ENCODE results near the gene CDAN1.
"Not testable (repeated sequence)": the region's sequence is repeated elsewhere in the genome, so short reads cannot be mapped to it uniquely, and the experiment has no call there.

The CDAN1 gene

GRCh38 chr15:42736793-42737528 lies at the start of gene CDAN1:
CDAN1 (minus strand) TSS chr15:42737128; CDS start chr15:42737102, 26 bp downstream.
- Histone ChIP-seq H3K27me3 (ENCODE audit: control insufficient read depth, insufficient read depth, low read length) (no peaks in the 10 kb centered on the region), H3K36me3 (ENCODE audit: control insufficient read depth, insufficient read depth, low read length) (peaks cover 6% of the 10 kb centered on the region), H3K4me3 (ENCODE audit: low read length) (peak within 1 kb of the TSS; percentile 74), H3K4me1 (ENCODE audit: control insufficient read depth, insufficient read depth, low read length) (peaks cover 11% of the 10 kb centered on the region), H3K9ac (ENCODE audit: low read length) (peak within 1 kb of the TSS; percentile 86), H3K9me3 (ENCODE audit: control insufficient read depth, low read length) (no peaks in the 10 kb centered on the region)

GRCh38 chr15:42785569-42785968 lies 48.6 kb upstream of the CDAN1 start:
- no peaks in the 10 kb centered on the region for H3K9me3 ChIP-seq (ENCODE audit: control insufficient read depth, low read length)
- H3K27me3 ChIP-seq (ENCODE audit: control insufficient read depth, insufficient read depth, low read length): no peaks in the 10 kb centered on the region
- H3K4me1 ChIP-seq (ENCODE audit: control insufficient read depth, insufficient read depth, low read length): no peaks in the 10 kb centered on the region
- no peaks in the 10 kb centered on the region for H3K36me3 ChIP-seq (ENCODE audit: control insufficient read depth, insufficient read depth, low read length)
- H3K9ac ChIP-seq (ENCODE audit: low read length): no peak overlapping the region
- H3K4me3 ChIP-seq (ENCODE audit: low read length): no peak overlapping the region

DNA sequence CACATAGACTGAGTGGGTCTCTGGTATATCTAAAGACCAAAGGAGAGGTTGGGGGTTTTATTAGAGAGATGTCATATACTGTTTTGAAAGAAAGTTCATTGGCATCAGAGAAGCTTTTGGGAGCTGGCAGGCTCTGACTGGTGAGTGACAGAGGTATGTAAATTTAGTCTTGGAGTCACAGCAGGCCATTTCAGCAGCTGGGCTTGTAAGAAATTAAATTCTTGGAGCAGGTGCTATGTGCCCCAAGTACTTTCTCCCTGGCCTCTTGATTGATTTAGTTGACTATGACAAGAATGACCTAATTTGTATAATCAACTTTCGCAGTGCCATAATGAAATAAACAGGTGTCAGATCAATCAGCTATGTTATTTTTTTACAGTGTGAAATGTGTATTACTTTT lies 47.8 kb upstream of the CDAN1 start:
- no peaks in the 10 kb centered on the region for H3K36me3 ChIP-seq (ENCODE audit: control insufficient read depth, insufficient read depth, low read length)
- no peaks in the 10 kb centered on the region for H3K27me3 ChIP-seq (ENCODE audit: control insufficient read depth, insufficient read depth, low read length)
- no peak overlapping the region for H3K4me3 ChIP-seq (ENCODE audit: low read length)
- no peaks in the 10 kb centered on the region for H3K9me3 ChIP-seq (ENCODE audit: control insufficient read depth, low read length)
- no peak overlapping the region for H3K9ac ChIP-seq (ENCODE audit: low read length)
- no peaks in the 10 kb centered on the region for H3K4me1 ChIP-seq (ENCODE audit: control insufficient read depth, insufficient read depth, low read length)

GRCh38 chr15:42782716-42783115 lies 45.8 kb upstream of the CDAN1 start:
- H3K9ac ChIP-seq (ENCODE audit: low read length): no peak overlapping the region
- no peak overlapping the region for H3K4me3 ChIP-seq (ENCODE audit: low read length)
- no peaks in the 10 kb centered on the region for H3K27me3 ChIP-seq (ENCODE audit: control insufficient read depth, insufficient read depth, low read length)
- H3K4me1 ChIP-seq (ENCODE audit: control insufficient read depth, insufficient read depth, low read length): no peaks in the 10 kb centered on the region
- H3K36me3 ChIP-seq (ENCODE audit: control insufficient read depth, insufficient read depth, low read length): no peaks in the 10 kb centered on the region
- H3K9me3 ChIP-seq (ENCODE audit: control insufficient read depth, low read length): no peaks in the 10 kb centered on the region

- H3K27me3 ChIP-seq (ENCODE audit: control insufficient read depth, insufficient read depth, low read length): no peaks in the 10 kb centered on the region
- no peaks in the 10 kb centered on the region for H3K36me3 ChIP-seq (ENCODE audit: control insufficient read depth, insufficient read depth, low read length)
- H3K9ac ChIP-seq (ENCODE audit: low read length): no peak overlapping the region
- no peak overlapping the region for H3K4me3 ChIP-seq (ENCODE audit: low read length)
- no peaks in the 10 kb centered on the region for H3K9me3 ChIP-seq (ENCODE audit: control insufficient read depth, low read length)
- H3K4me1 ChIP-seq (ENCODE audit: control insufficient read depth, insufficient read depth, low read length): no peaks in the 10 kb centered on the region
Measured at GRCh38 chr15:42775416-42775815, 38.5 kb upstream of the CDAN1 start.

GRCh38 chr15:42772901-42773300 lies 36.0 kb upstream of the CDAN1 start:
- Histone ChIP-seq H3K9me3 (ENCODE audit: control insufficient read depth, low read length) (no peaks in the 10 kb centered on the region), H3K27me3 (ENCODE audit: control insufficient read depth, insufficient read depth, low read length) (no peaks in the 10 kb centered on the region), H3K36me3 (ENCODE audit: control insufficient read depth, insufficient read depth, low read length) (no peaks in the 10 kb centered on the region), H3K9ac (ENCODE audit: low read length) (no peak overlapping the region), H3K4me1 (ENCODE audit: control insufficient read depth, insufficient read depth, low read length) (no peaks in the 10 kb centered on the region), H3K4me3 (ENCODE audit: low read length) (no peak overlapping the region)

GRCh38 chr15:42772144-42772543 lies 35.2 kb upstream of the CDAN1 start:
- Histone ChIP-seq H3K9ac (ENCODE audit: low read length) (no peak overlapping the region), H3K4me3 (ENCODE audit: low read length) (no peak overlapping the region), H3K36me3 (ENCODE audit: control insufficient read depth, insufficient read depth, low read length) (no peaks in the 10 kb centered on the region), H3K4me1 (ENCODE audit: control insufficient read depth, insufficient read depth, low read length) (no peaks in the 10 kb centered on the region), H3K27me3 (ENCODE audit: control insufficient read depth, insufficient read depth, low read length) (no peaks in the 10 kb centered on the region), H3K9me3 (ENCODE audit: control insufficient read depth, low read length) (no peaks in the 10 kb centered on the region)

DNA sequence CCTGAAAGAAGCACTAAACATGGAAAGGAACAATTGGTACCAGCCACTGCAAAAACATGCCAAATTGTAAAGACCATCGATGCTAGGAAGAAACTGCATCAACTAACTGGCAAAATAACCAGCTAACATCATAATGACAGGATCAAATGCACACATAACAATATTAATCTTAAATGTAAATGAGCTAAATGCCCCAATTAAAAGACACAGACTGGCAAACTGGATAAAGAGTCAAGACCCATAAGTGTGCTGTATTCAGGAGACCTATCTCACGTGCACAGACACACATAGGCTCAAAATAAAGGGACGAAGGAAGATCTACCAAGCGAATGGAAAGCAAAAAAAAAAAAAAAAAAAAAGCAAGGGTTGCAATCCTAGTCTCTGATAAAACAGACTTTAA lies 29.2 kb upstream of the CDAN1 start:
- H3K9me3 ChIP-seq (ENCODE audit: control insufficient read depth, low read length); H3K4me1 ChIP-seq (ENCODE audit: control insufficient read depth, insufficient read depth, low read length); H3K4me3 ChIP-seq (ENCODE audit: low read length); H3K36me3 ChIP-seq (ENCODE audit: control insufficient read depth, insufficient read depth, low read length); H3K27me3 ChIP-seq (ENCODE audit: control insufficient read depth, insufficient read depth, low read length); H3K9ac ChIP-seq (ENCODE audit: low read length): not testable (repeated sequence)

GRCh38 chr15:42764154-42764731 lies 27.3 kb upstream of the CDAN1 start:
- not testable (repeated sequence) for H3K27me3 ChIP-seq (ENCODE audit: control insufficient read depth, insufficient read depth, low read length); H3K4me3 ChIP-seq (ENCODE audit: low read length); H3K9ac ChIP-seq (ENCODE audit: low read length); H3K36me3 ChIP-seq (ENCODE audit: control insufficient read depth, insufficient read depth, low read length); H3K9me3 ChIP-seq (ENCODE audit: control insufficient read depth, low read length); H3K4me1 ChIP-seq (ENCODE audit: control insufficient read depth, insufficient read depth, low read length)

DNA sequence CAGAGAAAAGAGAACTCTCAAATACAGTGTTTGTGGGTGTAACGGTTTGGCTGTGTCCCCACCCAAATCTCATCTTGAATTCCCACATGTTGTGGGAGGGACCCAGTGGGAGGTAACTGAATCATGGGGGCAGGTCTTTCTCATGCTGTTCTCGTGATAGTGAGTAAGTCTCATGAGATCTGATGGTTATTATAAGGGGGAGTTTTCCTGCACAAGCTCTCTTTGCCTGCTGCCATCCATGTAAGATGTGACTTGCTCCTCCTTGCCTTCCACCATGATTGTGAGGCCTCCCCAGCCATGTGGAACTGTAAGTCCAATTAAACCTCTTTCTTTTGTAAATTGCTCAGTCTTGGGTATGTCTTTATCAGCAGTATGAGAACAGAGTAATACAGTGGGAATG lies 24.9 kb upstream of the CDAN1 start:
- H3K4me1 ChIP-seq (ENCODE audit: control insufficient read depth, insufficient read depth, low read length): not testable (repeated sequence)

GRCh38 chr15:42760759-42761158 lies 23.8 kb upstream of the CDAN1 start:
- Histone ChIP-seq H3K4me3 (ENCODE audit: low read length) (no peak overlapping the region), H3K36me3 (ENCODE audit: control insufficient read depth, insufficient read depth, low read length) (no peaks in the 10 kb centered on the region), H3K9ac (ENCODE audit: low read length) (no peak overlapping the region), H3K4me1 (ENCODE audit: control insufficient read depth, insufficient read depth, low read length) (no peaks in the 10 kb centered on the region), H3K27me3 (ENCODE audit: control insufficient read depth, insufficient read depth, low read length) (no peaks in the 10 kb centered on the region), H3K9me3 (ENCODE audit: control insufficient read depth, low read length) (no peaks in the 10 kb centered on the region)

More for the DNA sequence above, 24.9 kb upstream of the CDAN1 start:
- not testable (repeated sequence) for H3K9me3 ChIP-seq (ENCODE audit: control insufficient read depth, low read length); H3K27me3 ChIP-seq (ENCODE audit: control insufficient read depth, insufficient read depth, low read length); H3K36me3 ChIP-seq (ENCODE audit: control insufficient read depth, insufficient read depth, low read length); H3K4me3 ChIP-seq (ENCODE audit: low read length); H3K9ac ChIP-seq (ENCODE audit: low read length)

DNA sequence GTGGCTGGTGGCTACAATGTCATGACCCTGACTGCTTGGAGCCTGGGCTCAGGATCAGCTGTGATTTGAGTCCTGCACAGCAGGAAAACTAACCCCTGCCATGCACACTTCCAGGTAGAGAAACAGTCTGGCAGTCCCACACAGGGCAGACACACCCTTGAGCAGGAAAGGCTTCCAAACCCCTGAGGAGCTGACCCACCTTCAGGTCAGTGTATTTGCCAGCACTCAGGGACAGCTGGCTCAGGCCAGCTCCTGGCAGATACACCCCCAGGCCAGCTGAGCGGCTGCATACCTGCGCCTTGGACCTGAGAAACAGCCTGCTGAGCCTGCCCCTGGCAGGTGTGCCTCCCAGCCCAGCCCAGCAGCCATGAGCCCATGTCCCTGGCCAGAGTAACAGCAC lies 22.2 kb upstream of the CDAN1 start:
- Histone ChIP-seq H3K27me3 (ENCODE audit: control insufficient read depth, insufficient read depth, low read length) (no peaks in the 10 kb centered on the region), H3K9me3 (ENCODE audit: control insufficient read depth, low read length) (no peaks in the 10 kb centered on the region), H3K4me3 (ENCODE audit: low read length) (no peak overlapping the region), H3K9ac (ENCODE audit: low read length) (no peak overlapping the region), H3K36me3 (ENCODE audit: control insufficient read depth, insufficient read depth, low read length) (no peaks in the 10 kb centered on the region), H3K4me1 (ENCODE audit: control insufficient read depth, insufficient read depth, low read length) (no peaks in the 10 kb centered on the region)
